NCI-H187 (cell line): Measurements from ENCODE around the gene FCF1.
A peak's percentile ranks its signal among the peaks of the same experiment; 100 is the strongest.
"Not testable (repeated sequence)": the region's sequence is repeated elsewhere in the genome, so short reads cannot be mapped to it uniquely, and the experiment has no call there.

ENCODE experiments used
- DNase-seq, 2 experiments: peaks; one replicate each; lab custom pipeline; 2025; lab: John Stamatoyannopoulos, UW

The FCF1 gene

GRCh38 chr14:74702293-74702692 is 10.7 kb upstream of the FCF1 start:
- no peak for DNase-seq

- no peak for DNase-seq
Observed at GRCh38 chr14:74703043-74703442, 9.9 kb upstream of the FCF1 start.

GRCh38 chr14:74704656-74705055 is 8.3 kb upstream of the FCF1 start:
- DNase-seq, result no peak

- DNase-seq, result no peak
Observed at GRCh38 chr14:74705613-74706500, 7.1 kb upstream of the FCF1 start.

- no peak for DNase-seq
Observed at GRCh38 chr14:74710480-74710879, 2.5 kb upstream of the FCF1 start.

GRCh38 chr14:74711651-74712050 is 1.3 kb upstream of the FCF1 start:
- no peak for DNase-seq

GRCh38 chr14:74713395-74713735 is 421 bp downstream of the FCF1 start:
- no peak for DNase-seq

- no peak for DNase-seq
Observed at GRCh38 chr14:74720526-74720925, 7.6 kb downstream of the FCF1 start.

- DNase-seq, result no peak
Observed at GRCh38 chr14:74723134-74723533, 10.2 kb downstream of the FCF1 start.

GRCh38 chr14:74732387-74732786 is 19.4 kb downstream of the FCF1 start:
- DNase-seq, result no peak

GRCh38 chr14:74733221-74733620 is 20.3 kb downstream of the FCF1 start:
- DNase-seq, result peak in 1 of 2 experiments; percentile 5

GRCh38 chr14:74735125-74735524 is 22.2 kb downstream of the FCF1 start:
- no peak for DNase-seq

GRCh38 chr14:74737753-74738325 is 24.9 kb downstream of the FCF1 start:
- DNase-seq, result no peak

GRCh38 chr14:74739293-74740030 is 26.5 kb downstream of the FCF1 start:
- DNase-seq, result no peak

- DNase-seq, result no peak
Observed at GRCh38 chr14:74747237-74747636, 34.3 kb downstream of the FCF1 start.

- DNase-seq, result no peak
Observed at GRCh38 chr14:74754157-74754556, 41.2 kb downstream of the FCF1 start.

GRCh38 chr14:74754899-74755298 is 42.0 kb downstream of the FCF1 start:
- DNase-seq, result no peak

GRCh38 chr14:74756326-74756725 is 43.4 kb downstream of the FCF1 start:
- no peak for DNase-seq

- not testable (repeated sequence) for DNase-seq
Observed at GRCh38 chr14:74758505-74758904, 45.6 kb downstream of the FCF1 start.

- peak; percentile 88 to 95 for DNase-seq
Observed at GRCh38 chr14:74762917-74763802, 50.2 kb downstream of the FCF1 start, which contains the start of gene YLPM1. YLPM1 (plus strand) TSS chr14:74763316; CDS start chr14:74763490, 174 bp downstream.

GRCh38 chr14:74763803-74764531 is 51.0 kb downstream of the FCF1 start:
- no peak for DNase-seq
